Kidney epithelial cell (primary cell): ENCODE data around the gene ARHGEF17. TPM values are rescaled to one million over a fixed set of nuclear protein-coding genes. Genes with fewer than 3 reads are reported as not detected.

Experiments
- DNase-seq: peaks from one replicate; pipeline ENCODE4 v3.0.0-alpha.2; 2010; ENCODE audit warnings: low read depth
- H3K27me3 ChIP-seq: 2 replicates; pipeline ENCODE4 v1.6.0; 2011; ENCODE audit warnings: low read length; ENCODE audit not compliant: control insufficient read depth, insufficient read depth
- H3K36me3 ChIP-seq: 2 replicates; pipeline ENCODE4 v1.5.1; 2011; ENCODE audit warnings: low read length; ENCODE audit not compliant: control insufficient read depth, insufficient read depth
- H3K4me3 ChIP-seq: 2 replicates; pipeline ENCODE4 v1.5.1; 2011; ENCODE audit warnings: low read depth, mild to moderate bottlenecking, control low read depth, low read length
- CTCF ChIP-seq: IDR thresholded peaks from 2 replicates; pipeline ENCODE4 v1.5.1; 2011; ENCODE audit warnings: mild to moderate bottlenecking, moderate library complexity, low read length, control low read depth, inconsistent platforms; ENCODE audit not compliant: insufficient read depth, poor library complexity, severe bottlenecking
- total RNA-seq: library from RNA; depleted of rRNA; stranded (reverse); fragments of >200 nt; gene quantifications from 2 replicates; pipeline ENCODE4 v1.2.3, GENCODE V29; 2015

Gene ARHGEF17
- total RNA-seq, 1 donor from 2014 or later, result 25.5 TPM

- DNase-seq, result no peak
- H3K36me3 ChIP-seq, result no peaks in the 10 kb centered on the region
- no peaks in the 10 kb centered on the region for H3K27me3 ChIP-seq
- no peak for TF ChIP-seq CTCF
- no peak overlapping the region for H3K4me3 ChIP-seq
Observed at GRCh38 chr11:73325036-73325981, 17.2 kb downstream of the ARHGEF17 start.

- Histone ChIP-seq H3K27me3 (no peaks in the 10 kb centered on the region), H3K36me3 (no peaks in the 10 kb centered on the region), H3K4me3 (no peak overlapping the region)
- DNase-seq, result no peak
- TF ChIP-seq CTCF, result no peak
Observed at GRCh38 chr11:73326929-73327811, 19.1 kb downstream of the ARHGEF17 start.

GRCh38 chr11:73327812-73328364, 19.8 kb downstream of the ARHGEF17 start:
- H3K27me3 ChIP-seq, result no peaks in the 10 kb centered on the region
- DNase-seq, result no peak
- no peak for TF ChIP-seq CTCF
- no peak overlapping the region for H3K4me3 ChIP-seq
- no peaks in the 10 kb centered on the region for H3K36me3 ChIP-seq

- no peaks in the 10 kb centered on the region for H3K36me3 ChIP-seq
- DNase-seq, result no peak
Observed at GRCh38 chr11:73330569-73331093, 22.6 kb downstream of the ARHGEF17 start.

More at GRCh38 chr11:73330569-73331093, 22.6 kb downstream of the ARHGEF17 start:
- Histone ChIP-seq H3K27me3 (no peaks in the 10 kb centered on the region), H3K4me3 (no peak overlapping the region)
- TF ChIP-seq CTCF, result peak; percentile 64
